RWPE1 (cell line): ENCODE measurements around the gene SIRPB2.

ENCODE experiments used
- CTCF ChIA-PET: fragments of 350-600 bp; sonication (Branson Sonifier 250); formaldehyde crosslinking; extraction: SDS; loops from one replicate; lab custom pipeline; 2021; lab: Yijun Ruan, JAX
- POLR2A ChIA-PET: fragments of 400-600 bp; formaldehyde crosslinking; extraction: SDS; loops from one replicate; lab custom pipeline; 2020; ENCODE audit warnings: antibody characterized with exemption; ENCODE audit not compliant: low non-redundant PET; lab: Yijun Ruan, JAX
- DNase-seq: peaks from one replicate; pipeline ENCODE4 v3.0.0; 2012; ENCODE audit warnings: low spot score
- H3K27ac ChIP-seq: fragments of 450-650 bp; 2 replicates; pipeline ENCODE4 v1.5.1; 2017
- TF ChIP-seq, protein P1 (sequence below): fragments of 450-650 bp; conservative IDR thresholded peaks from 2 replicates; pipeline ENCODE4 v1.5.1; 2017; ENCODE audit warnings: low read depth, mild to moderate bottlenecking

Gene SIRPB2

DNA sequence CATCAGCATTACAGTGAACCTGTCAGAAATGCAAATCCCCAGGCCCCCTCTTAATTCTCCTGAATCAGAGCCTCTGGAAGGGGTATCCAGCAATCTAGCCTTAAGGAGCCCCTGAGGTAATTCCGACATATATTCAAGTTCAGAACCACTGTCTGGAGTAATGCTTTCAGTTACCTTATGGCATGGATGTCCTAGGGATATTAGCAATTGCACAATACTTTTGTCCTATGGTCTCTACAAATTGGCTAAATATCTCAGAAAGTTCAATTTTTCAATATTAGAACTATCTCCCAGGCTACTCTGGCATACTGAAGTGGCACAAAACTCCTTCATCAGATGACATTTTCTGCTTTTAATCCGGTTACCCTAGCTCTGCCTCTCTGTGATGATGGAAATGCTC is 30.9 kb downstream of the SIRPB2 start:
- CTCF ChIA-PET = interaction anchor here (0.6 to 0.7 kb wide), 2 partner anchors 285 to 1750 kb away, joined by 5 read pairs; no protein-coding TSS in a partner anchor
- H3K27ac ChIP-seq = no peak overlapping the region
- POLR2A ChIA-PET = no interaction called here
- TF ChIP-seq, protein P1, sequence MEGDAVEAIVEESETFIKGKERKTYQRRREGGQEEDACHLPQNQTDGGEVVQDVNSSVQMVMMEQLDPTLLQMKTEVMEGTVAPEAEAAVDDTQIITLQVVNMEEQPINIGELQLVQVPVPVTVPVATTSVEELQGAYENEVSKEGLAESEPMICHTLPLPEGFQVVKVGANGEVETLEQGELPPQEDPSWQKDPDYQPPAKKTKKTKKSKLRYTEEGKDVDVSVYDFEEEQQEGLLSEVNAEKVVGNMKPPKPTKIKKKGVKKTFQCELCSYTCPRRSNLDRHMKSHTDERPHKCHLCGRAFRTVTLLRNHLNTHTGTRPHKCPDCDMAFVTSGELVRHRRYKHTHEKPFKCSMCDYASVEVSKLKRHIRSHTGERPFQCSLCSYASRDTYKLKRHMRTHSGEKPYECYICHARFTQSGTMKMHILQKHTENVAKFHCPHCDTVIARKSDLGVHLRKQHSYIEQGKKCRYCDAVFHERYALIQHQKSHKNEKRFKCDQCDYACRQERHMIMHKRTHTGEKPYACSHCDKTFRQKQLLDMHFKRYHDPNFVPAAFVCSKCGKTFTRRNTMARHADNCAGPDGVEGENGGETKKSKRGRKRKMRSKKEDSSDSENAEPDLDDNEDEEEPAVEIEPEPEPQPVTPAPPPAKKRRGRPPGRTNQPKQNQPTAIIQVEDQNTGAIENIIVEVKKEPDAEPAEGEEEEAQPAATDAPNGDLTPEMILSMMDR = no peak
- DNase-seq = no peak

DNA sequence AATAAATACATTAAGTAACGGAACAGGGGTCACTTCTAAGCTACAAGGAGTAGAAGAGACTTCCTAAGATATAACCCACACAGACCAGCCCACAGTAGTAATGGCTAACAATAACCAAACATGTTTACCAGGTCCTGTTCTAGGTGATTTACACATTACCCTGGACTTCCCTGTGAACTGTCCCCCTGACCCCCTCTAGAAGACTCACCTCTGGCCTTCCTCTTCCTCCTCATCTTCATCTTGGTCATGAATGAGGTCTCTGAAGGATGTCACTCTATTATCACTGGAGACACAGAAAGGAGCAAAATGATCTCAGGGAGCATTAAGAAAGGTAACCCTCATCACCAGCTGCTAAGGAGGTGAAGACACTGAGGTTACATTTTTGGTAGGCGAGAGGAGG is 33.2 kb downstream of the SIRPB2 start:
- POLR2A ChIA-PET = no interaction called here
- H3K27ac ChIP-seq = no peak overlapping the region
- TF ChIP-seq, protein P1 = no peak
- CTCF ChIA-PET = no interaction called here
- no peak for DNase-seq

DNA sequence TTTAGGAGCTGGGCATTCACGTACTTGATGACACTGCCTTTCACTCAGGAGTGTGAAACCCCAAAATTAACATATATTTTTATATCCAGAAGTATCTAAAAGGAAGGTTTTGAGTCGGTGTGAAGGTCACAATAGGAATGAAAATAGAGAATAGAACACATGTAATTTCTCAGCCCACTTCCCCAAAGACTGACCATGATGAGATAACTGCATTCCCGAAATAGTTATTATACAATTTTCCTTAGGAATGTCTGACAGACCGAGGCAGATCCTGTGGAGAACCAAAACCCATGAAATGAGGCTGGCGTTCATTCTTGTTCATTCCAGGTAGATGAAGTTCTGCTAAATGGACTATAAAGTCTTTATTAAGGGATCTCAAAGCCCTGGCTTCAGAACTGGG is 34.9 kb downstream of the SIRPB2 start:
- TF ChIP-seq, protein P1 = no peak
- ChIA-PET POLR2A (no interaction called here), CTCF (interaction anchor here (1.4 kb wide), 1 partner anchor 12 kb away, joined by 3 read pairs; no protein-coding TSS in a partner anchor)
- no peak for DNase-seq
- H3K27ac ChIP-seq = no peak overlapping the region

DNA sequence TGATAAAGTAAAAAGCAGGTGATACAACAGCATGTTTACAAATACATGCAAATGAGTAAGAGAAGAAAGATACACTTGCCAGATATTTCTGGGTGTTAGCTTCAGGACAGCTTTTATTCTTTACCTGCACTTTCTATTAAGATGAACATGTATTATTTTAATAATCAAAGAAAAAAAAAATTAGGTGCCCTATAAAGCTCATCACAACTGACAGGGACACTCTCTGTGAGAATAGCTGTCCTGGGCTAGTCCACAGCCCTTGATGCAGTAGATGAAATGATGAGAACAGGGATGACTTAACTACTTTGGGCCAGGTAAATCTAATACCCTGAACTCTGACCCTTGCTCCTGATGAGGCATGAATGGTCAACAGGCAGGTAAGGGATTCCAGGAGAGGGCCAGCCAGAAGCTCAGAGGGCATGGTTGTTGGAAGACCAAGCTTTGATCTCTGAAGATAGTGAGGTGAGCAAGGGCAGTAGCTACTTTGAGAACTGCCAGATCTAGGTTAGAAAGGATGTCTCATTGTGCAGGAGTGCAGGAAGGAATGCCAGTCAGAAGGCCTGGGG is 40.2 kb downstream of the SIRPB2 start:
- H3K27ac ChIP-seq = no peak overlapping the region
- DNase-seq = no peak
- TF ChIP-seq, protein P1 = no peak
- ChIA-PET CTCF (interaction anchor here (0.7 kb wide), 1 partner anchor 36 kb away, joined by 3 read pairs; no protein-coding TSS in a partner anchor), POLR2A (interaction anchor here (1.4 kb wide), 1 partner anchor 10 kb away, joined by 4 read pairs; no protein-coding TSS in a partner anchor)

DNA sequence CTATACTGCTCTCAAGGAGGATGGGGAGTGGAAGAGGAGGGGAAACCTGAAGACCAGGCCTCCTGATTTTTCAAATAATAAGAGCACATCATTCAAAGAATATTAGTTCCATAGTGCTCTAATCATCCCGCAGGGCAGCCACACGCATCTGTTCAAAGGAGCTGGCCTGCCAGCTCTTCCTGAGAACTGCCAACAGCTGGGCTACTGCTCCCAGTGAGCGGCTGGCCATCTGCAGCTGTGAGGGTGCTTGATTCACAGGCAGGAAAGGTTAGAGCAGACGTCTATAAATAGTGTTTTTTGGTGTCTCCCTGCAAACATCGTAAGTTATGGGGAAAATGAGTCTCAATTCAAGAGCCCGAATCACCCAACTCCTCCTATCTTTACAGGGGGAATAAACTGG is 41.9 kb downstream of the SIRPB2 start:
- DNase-seq = no peak
- POLR2A ChIA-PET = no interaction called here
- TF ChIP-seq, protein P1 = no peak

DNA sequence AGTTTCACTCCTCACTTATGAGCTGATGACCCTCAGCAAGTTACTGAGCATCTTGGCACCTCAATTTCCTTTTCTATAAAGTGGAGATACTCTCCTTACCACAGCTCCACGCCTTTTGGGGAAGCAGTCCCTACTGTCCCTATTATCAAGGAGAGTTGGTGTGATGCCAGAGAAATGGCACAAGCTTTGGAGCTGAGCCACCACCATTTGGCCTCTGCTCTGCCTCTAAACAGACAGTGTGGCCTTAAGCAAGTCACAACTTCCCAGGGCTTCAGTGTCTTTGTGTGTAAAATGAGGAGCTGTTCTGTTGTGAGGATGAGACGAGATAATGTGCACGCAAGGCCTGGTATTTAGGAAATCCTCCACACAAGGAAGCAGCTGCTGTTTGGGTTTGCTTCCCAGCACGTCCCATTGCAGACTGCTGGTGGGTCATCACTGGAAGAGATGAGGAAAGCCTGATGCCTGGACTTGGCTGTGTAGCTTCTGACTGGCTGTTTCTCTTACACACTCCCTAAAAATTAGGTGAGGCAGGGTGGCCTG is 43.1 kb downstream of the SIRPB2 start:
- H3K27ac ChIP-seq = no peak overlapping the region
- ChIA-PET POLR2A (no interaction called here), CTCF (interaction anchor here (0.6 to 1.7 kb wide), 3 partner anchors 11 to 60 kb away, joined by 3 to 6 read pairs (median 4); no protein-coding TSS in a partner anchor)
- TF ChIP-seq, protein P1 = no peak
- no peak for DNase-seq

More for the DNA sequence above, 41.9 kb downstream of the SIRPB2 start:
- no peak overlapping the region for H3K27ac ChIP-seq
- CTCF ChIA-PET = no interaction called here
